ENCODE results near the gene CIAPIN1.
"Not testable (repeated sequence)": the region's sequence is repeated elsewhere in the genome, so short reads cannot be mapped to it uniquely, and the experiment has no call there.

CIAPIN1 gene

GRCh38 chr16:57462209-57462977, 15.2 kb upstream of the CIAPIN1 start, which contains the start of gene POLR2C:
Gene POLR2C, plus strand, starts transcription at chr16:57462679. Its CDS starts 46 bp downstream, at chr16:57462725.
- Histone ChIP-seq H3K4me3 (ENCODE audit: low read depth in 1 of 2, low read length in 2 of 2) (peak within 1 kb of the TSS; percentile 90 to 94), H3K27ac (ENCODE audit: low read length) (peak within 1 kb of the TSS; percentile 37), H3K4me1 (ENCODE audit: control insufficient read depth in 1 of 2, insufficient read depth in 2 of 2, low read length in 2 of 2) (peaks cover 0 to 20% of the 10 kb centered on the region in 2 donors), H3K36me3 (ENCODE audit: control insufficient read depth in 1 of 2, insufficient read depth in 2 of 2, low read length in 2 of 2) (peaks cover 50 to 61% of the 10 kb centered on the region in 2 donors), H3K27me3 (ENCODE audit: low read depth, low read length) (no peaks in the 10 kb centered on the region), H3K9me3 (ENCODE audit: control insufficient read depth in 1 of 2, low read length in 2 of 2) (no peaks in the 10 kb centered on the region)

GRCh38 chr16:57452021-57452420, 4.8 kb upstream of the CIAPIN1 start:
- Histone ChIP-seq H3K27me3 (ENCODE audit: low read depth, low read length) (no peaks in the 10 kb centered on the region), H3K4me1 (ENCODE audit: control insufficient read depth in 1 of 2, insufficient read depth in 2 of 2, low read length in 2 of 2) (peaks cover 0 to 12% of the 10 kb centered on the region in 2 donors), H3K36me3 (ENCODE audit: control insufficient read depth in 1 of 2, insufficient read depth in 2 of 2, low read length in 2 of 2) (peaks cover 46 to 50% of the 10 kb centered on the region in 2 donors), H3K9me3 (ENCODE audit: control insufficient read depth in 1 of 2, low read length in 2 of 2) (no peaks in the 10 kb centered on the region), H3K4me3 (ENCODE audit: low read depth in 1 of 2, low read length in 2 of 2) (no peak overlapping the region), H3K27ac (ENCODE audit: low read length) (no peak overlapping the region)

GRCh38 chr16:57446531-57447185, 527 bp downstream of the CIAPIN1 start:
- Histone ChIP-seq H3K9me3 (ENCODE audit: control insufficient read depth in 1 of 2, low read length in 2 of 2) (no peaks in the 10 kb centered on the region), H3K36me3 (ENCODE audit: control insufficient read depth in 1 of 2, insufficient read depth in 2 of 2, low read length in 2 of 2) (peaks cover 0 to 9% of the 10 kb centered on the region in 2 donors), H3K4me3 (ENCODE audit: low read depth in 1 of 2, low read length in 2 of 2) (peak overlapping the region; percentile 76 to 93), H3K27me3 (ENCODE audit: low read depth, low read length) (no peaks in the 10 kb centered on the region), H3K4me1 (ENCODE audit: control insufficient read depth in 1 of 2, insufficient read depth in 2 of 2, low read length in 2 of 2) (peaks cover 0 to 24% of the 10 kb centered on the region in 2 donors), H3K27ac (ENCODE audit: low read length) (peak overlapping the region; percentile 91)

- Histone ChIP-seq H3K4me1 (ENCODE audit: control insufficient read depth in 1 of 2, insufficient read depth in 2 of 2, low read length in 2 of 2) (peaks cover 0 to 24% of the 10 kb centered on the region in 2 donors), H3K27me3 (ENCODE audit: low read depth, low read length) (no peaks in the 10 kb centered on the region), H3K36me3 (ENCODE audit: control insufficient read depth in 1 of 2, insufficient read depth in 2 of 2, low read length in 2 of 2) (peaks cover 3 to 7% of the 10 kb centered on the region in 2 donors), H3K9me3 (ENCODE audit: control insufficient read depth in 1 of 2, low read length in 2 of 2) (no peaks in the 10 kb centered on the region), H3K4me3 (ENCODE audit: low read depth in 1 of 2, low read length in 2 of 2) (no peak overlapping the region), H3K27ac (ENCODE audit: low read length) (no peak overlapping the region)
Measured at GRCh38 chr16:57445510-57445909, 1.7 kb downstream of the CIAPIN1 start.

- H3K36me3 ChIP-seq (ENCODE audit: control insufficient read depth in 1 of 2, insufficient read depth in 2 of 2, low read length in 2 of 2): peaks cover 8 to 11% of the 10 kb centered on the region in 2 donors
- H3K9me3 ChIP-seq (ENCODE audit: control insufficient read depth in 1 of 2, low read length in 2 of 2): no peaks in the 10 kb centered on the region
- H3K27me3 ChIP-seq (ENCODE audit: low read depth, low read length): no peaks in the 10 kb centered on the region
- H3K4me3 ChIP-seq (ENCODE audit: low read depth in 1 of 2, low read length in 2 of 2): no peak overlapping the region
- no peak overlapping the region for H3K27ac ChIP-seq (ENCODE audit: low read length)
- H3K4me1 ChIP-seq (ENCODE audit: control insufficient read depth in 1 of 2, insufficient read depth in 2 of 2, low read length in 2 of 2): peaks cover 0 to 24% of the 10 kb centered on the region in 2 donors
Measured at GRCh38 chr16:57444711-57445110, 2.5 kb downstream of the CIAPIN1 start.

- peaks cover 28 to 39% of the 10 kb centered on the region in 2 donors for H3K36me3 ChIP-seq (ENCODE audit: control insufficient read depth in 1 of 2, insufficient read depth in 2 of 2, low read length in 2 of 2)
- H3K27me3 ChIP-seq (ENCODE audit: low read depth, low read length); H3K4me1 ChIP-seq (ENCODE audit: control insufficient read depth in 1 of 2, insufficient read depth in 2 of 2, low read length in 2 of 2); H3K27ac ChIP-seq (ENCODE audit: low read length); H3K9me3 ChIP-seq (ENCODE audit: control insufficient read depth in 1 of 2, low read length in 2 of 2); H3K4me3 ChIP-seq (ENCODE audit: low read depth in 1 of 2, low read length in 2 of 2): not testable (repeated sequence)
Measured at GRCh38 chr16:57440551-57440950, 6.6 kb downstream of the CIAPIN1 start.

- not testable (repeated sequence) for H3K4me1 ChIP-seq (ENCODE audit: control insufficient read depth in 1 of 2, insufficient read depth in 2 of 2, low read length in 2 of 2); H3K27me3 ChIP-seq (ENCODE audit: low read depth, low read length); H3K9me3 ChIP-seq (ENCODE audit: control insufficient read depth in 1 of 2, low read length in 2 of 2); H3K4me3 ChIP-seq (ENCODE audit: low read depth in 1 of 2, low read length in 2 of 2); H3K27ac ChIP-seq (ENCODE audit: low read length)
- H3K36me3 ChIP-seq (ENCODE audit: control insufficient read depth in 1 of 2, insufficient read depth in 2 of 2, low read length in 2 of 2): peaks cover 33 to 44% of the 10 kb centered on the region in 2 donors
Measured at GRCh38 chr16:57439947-57440346, 7.2 kb downstream of the CIAPIN1 start.

GRCh38 chr16:57435838-57436237, 11.3 kb downstream of the CIAPIN1 start:
- H3K4me3 ChIP-seq (ENCODE audit: low read depth in 1 of 2, low read length in 2 of 2): no peak overlapping the region
- peaks cover 60 to 84% of the 10 kb centered on the region in 2 donors for H3K36me3 ChIP-seq (ENCODE audit: control insufficient read depth in 1 of 2, insufficient read depth in 2 of 2, low read length in 2 of 2)
- no peaks in the 10 kb centered on the region for H3K4me1 ChIP-seq (ENCODE audit: control insufficient read depth in 1 of 2, insufficient read depth in 2 of 2, low read length in 2 of 2)
- no peaks in the 10 kb centered on the region for H3K9me3 ChIP-seq (ENCODE audit: control insufficient read depth in 1 of 2, low read length in 2 of 2)
- no peak overlapping the region for H3K27ac ChIP-seq (ENCODE audit: low read length)
- no peaks in the 10 kb centered on the region for H3K27me3 ChIP-seq (ENCODE audit: low read depth, low read length)

GRCh38 chr16:57434003-57434402, 13.2 kb downstream of the CIAPIN1 start:
- H3K36me3 ChIP-seq (ENCODE audit: control insufficient read depth in 1 of 2, insufficient read depth in 2 of 2, low read length in 2 of 2): peaks cover 61 to 80% of the 10 kb centered on the region in 2 donors

GRCh38 chr16:57432989-57433388, 14.2 kb downstream of the CIAPIN1 start:
- H3K4me3 ChIP-seq (ENCODE audit: low read depth in 1 of 2, low read length in 2 of 2): no peak overlapping the region
- no peak overlapping the region for H3K27ac ChIP-seq (ENCODE audit: low read length)
- no peaks in the 10 kb centered on the region for H3K27me3 ChIP-seq (ENCODE audit: low read depth, low read length)
- H3K36me3 ChIP-seq (ENCODE audit: control insufficient read depth in 1 of 2, insufficient read depth in 2 of 2, low read length in 2 of 2): peaks cover 58 to 82% of the 10 kb centered on the region in 2 donors
- no peaks in the 10 kb centered on the region for H3K9me3 ChIP-seq (ENCODE audit: control insufficient read depth in 1 of 2, low read length in 2 of 2)
- no peaks in the 10 kb centered on the region for H3K4me1 ChIP-seq (ENCODE audit: control insufficient read depth in 1 of 2, insufficient read depth in 2 of 2, low read length in 2 of 2)

More at GRCh38 chr16:57434003-57434402, 13.2 kb downstream of the CIAPIN1 start:
- Histone ChIP-seq H3K27ac (ENCODE audit: low read length) (no peak overlapping the region), H3K27me3 (ENCODE audit: low read depth, low read length) (no peaks in the 10 kb centered on the region), H3K9me3 (ENCODE audit: control insufficient read depth in 1 of 2, low read length in 2 of 2) (no peaks in the 10 kb centered on the region), H3K4me1 (ENCODE audit: control insufficient read depth in 1 of 2, insufficient read depth in 2 of 2, low read length in 2 of 2) (no peaks in the 10 kb centered on the region), H3K4me3 (ENCODE audit: low read depth in 1 of 2, low read length in 2 of 2) (no peak overlapping the region)

GRCh38 chr16:57432505-57432904, 14.7 kb downstream of the CIAPIN1 start:
- no peaks in the 10 kb centered on the region for H3K9me3 ChIP-seq (ENCODE audit: control insufficient read depth in 1 of 2, low read length in 2 of 2)
- H3K4me3 ChIP-seq (ENCODE audit: low read depth in 1 of 2, low read length in 2 of 2): no peak overlapping the region
- no peak overlapping the region for H3K27ac ChIP-seq (ENCODE audit: low read length)
- H3K4me1 ChIP-seq (ENCODE audit: control insufficient read depth in 1 of 2, insufficient read depth in 2 of 2, low read length in 2 of 2): no peaks in the 10 kb centered on the region
- H3K27me3 ChIP-seq (ENCODE audit: low read depth, low read length): no peaks in the 10 kb centered on the region
- H3K36me3 ChIP-seq (ENCODE audit: control insufficient read depth in 1 of 2, insufficient read depth in 2 of 2, low read length in 2 of 2): peaks cover 56 to 87% of the 10 kb centered on the region in 2 donors
